Measurements from ENCODE around the gene RPL3. TPM values are rescaled to one million over a fixed set of nuclear protein-coding genes. Genes with fewer than 3 reads are reported as not detected.

RPL3 gene
- 5,727 and 8,485 TPM in 2 replicates for total RNA-seq

- no peak for FAIRE-seq
- H3K27me3 ChIP-seq (ENCODE audit: control insufficient read depth, insufficient read depth, low read length): no peaks in the 10 kb centered on the region
- H3K4me3 ChIP-seq (ENCODE audit: low read depth, low read length): peak within 1 kb of the TSS; percentile 53
- TF ChIP-seq CTCF (IDR thresholded peaks at IDR 0.05; ENCODE audit: insufficient read depth, low read length, severe bottlenecking): peak; percentile 16
- peaks cover 33% of the 10 kb centered on the region for H3K36me3 ChIP-seq (ENCODE audit: control insufficient read depth, insufficient read depth, low read length)
- peak; percentile 90 for DNase-seq (ENCODE audit: low read depth)
Measured at GRCh38 chr22:39319284-39320022, at the start of gene RPL3. RPL3 (minus strand) TSS chr22:39319623; CDS start chr22:39319597, 26 bp downstream.

DNA sequence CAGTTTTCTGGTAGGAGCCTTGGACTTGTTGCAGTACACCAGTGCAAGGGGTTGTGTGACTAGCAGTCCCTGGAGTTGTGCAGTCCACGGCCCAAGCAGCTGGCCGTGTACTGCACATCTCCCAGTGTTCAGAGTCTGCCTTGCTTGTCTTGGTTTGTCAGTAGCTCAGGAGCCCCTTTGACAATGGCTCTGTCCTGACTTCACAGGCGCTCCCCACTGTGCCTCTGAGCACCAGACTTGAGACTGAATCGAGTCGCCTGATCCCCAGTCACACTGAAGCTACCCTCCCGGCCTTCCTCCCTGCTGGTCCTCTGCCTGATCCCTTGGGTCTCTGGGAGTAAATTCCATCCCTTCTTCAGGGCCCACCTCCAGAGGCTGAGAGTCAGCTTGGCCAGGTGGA, 49.8 kb upstream of the RPL3 start:
- H3K4me3 ChIP-seq (ENCODE audit: low read depth, low read length): no peak overlapping the region
- no peak for TF ChIP-seq CTCF (IDR thresholded peaks at IDR 0.05; ENCODE audit: insufficient read depth, low read length, severe bottlenecking)
- DNase-seq (ENCODE audit: low read depth) (no peak), FAIRE-seq (no peak)
- no peaks in the 10 kb centered on the region for H3K36me3 ChIP-seq (ENCODE audit: control insufficient read depth, insufficient read depth, low read length)
- H3K27me3 ChIP-seq (ENCODE audit: control insufficient read depth, insufficient read depth, low read length): no peaks in the 10 kb centered on the region

GRCh38 chr22:39368461-39368911, 49.1 kb upstream of the RPL3 start:
- no peak for DNase-seq (ENCODE audit: low read depth)
- Histone ChIP-seq H3K36me3 (ENCODE audit: control insufficient read depth, insufficient read depth, low read length) (no peaks in the 10 kb centered on the region), H3K27me3 (ENCODE audit: control insufficient read depth, insufficient read depth, low read length) (no peaks in the 10 kb centered on the region), H3K4me3 (ENCODE audit: low read depth, low read length) (no peak overlapping the region)
- no peak for FAIRE-seq
- no peak for TF ChIP-seq CTCF (IDR thresholded peaks at IDR 0.05; ENCODE audit: insufficient read depth, low read length, severe bottlenecking)

DNA sequence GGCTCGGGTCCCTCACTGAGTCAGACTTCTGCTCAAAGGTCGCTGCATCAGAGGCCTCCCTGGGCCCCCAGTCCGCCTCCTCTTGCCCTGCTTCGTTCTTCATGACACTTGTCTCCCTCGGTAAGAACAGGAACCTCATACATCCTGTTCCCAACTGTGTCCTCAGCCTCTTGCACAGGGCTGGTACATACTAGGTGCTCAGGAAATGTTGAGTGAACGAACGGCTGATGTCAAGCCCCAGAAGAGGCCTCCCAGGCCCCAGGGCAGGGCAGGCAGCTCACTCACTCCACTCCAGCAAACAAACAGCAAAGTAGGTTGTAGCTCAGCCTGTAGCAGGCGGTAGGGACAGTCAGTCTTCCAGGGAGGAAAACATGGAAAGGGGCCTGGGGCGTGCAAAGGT, 47.6 kb upstream of the RPL3 start:
- Histone ChIP-seq H3K4me3 (ENCODE audit: low read depth, low read length) (no peak overlapping the region), H3K36me3 (ENCODE audit: control insufficient read depth, insufficient read depth, low read length) (no peaks in the 10 kb centered on the region), H3K27me3 (ENCODE audit: control insufficient read depth, insufficient read depth, low read length) (no peaks in the 10 kb centered on the region)
- DNase-seq (ENCODE audit: low read depth): no peak
- no peak for TF ChIP-seq CTCF (IDR thresholded peaks at IDR 0.05; ENCODE audit: insufficient read depth, low read length, severe bottlenecking)
- FAIRE-seq: no peak

DNA sequence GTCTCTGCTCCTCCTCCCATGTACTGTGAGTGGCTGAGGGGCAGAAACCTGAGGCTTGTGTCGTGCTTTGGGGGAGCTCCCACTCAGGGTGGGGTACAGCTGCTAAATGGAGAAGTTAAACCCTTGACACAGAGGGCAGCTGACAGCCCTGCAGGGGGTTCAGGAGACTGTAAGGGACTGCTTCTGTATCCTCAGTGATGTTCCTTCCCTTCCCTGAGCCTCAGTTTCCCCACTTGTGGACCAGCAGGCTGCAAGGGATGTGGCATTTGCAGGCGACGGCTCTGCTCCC, 46.0 kb upstream of the RPL3 start:
- no peak for DNase-seq (ENCODE audit: low read depth)
- no peaks in the 10 kb centered on the region for H3K27me3 ChIP-seq (ENCODE audit: control insufficient read depth, insufficient read depth, low read length)
- TF ChIP-seq CTCF (IDR thresholded peaks at IDR 0.05; ENCODE audit: insufficient read depth, low read length, severe bottlenecking): no peak
- no peak overlapping the region for H3K4me3 ChIP-seq (ENCODE audit: low read depth, low read length)
- no peaks in the 10 kb centered on the region for H3K36me3 ChIP-seq (ENCODE audit: control insufficient read depth, insufficient read depth, low read length)
- FAIRE-seq: no peak

Measured in bronchial epithelial cell (primary cell).